GM12864 (cell line): Measurements from ENCODE around the gene NSMCE1.
"Not testable (repeated sequence)": the region's sequence is repeated elsewhere in the genome, so short reads cannot be mapped to it uniquely, and the experiment has no call there.

Source experiments
- DNase-seq: peaks from one replicate; pipeline ENCODE4 v3.0.0-alpha.2; 2011; ENCODE audit warnings: low read depth
- H3K4me3 ChIP-seq: 2 replicates; pipeline ENCODE4 v1.5.1; 2011; ENCODE audit warnings: mild to moderate bottlenecking, low read depth, low read length, control low read depth
- TF ChIP-seq, protein P1 (sequence below): IDR thresholded peaks from 2 replicates; pipeline ENCODE4 v1.5.1; 2011; ENCODE audit warnings: low read depth, mild to moderate bottlenecking, moderate library complexity, low read length, control low read depth, inconsistent platforms; ENCODE audit errors: missing control alignments

Gene NSMCE1

GRCh38 chr16:27301236-27301861, 32.8 kb upstream of the NSMCE1 start:
- H3K4me3 ChIP-seq = no peak overlapping the region
- DNase-seq = no peak
- TF ChIP-seq, protein P1, sequence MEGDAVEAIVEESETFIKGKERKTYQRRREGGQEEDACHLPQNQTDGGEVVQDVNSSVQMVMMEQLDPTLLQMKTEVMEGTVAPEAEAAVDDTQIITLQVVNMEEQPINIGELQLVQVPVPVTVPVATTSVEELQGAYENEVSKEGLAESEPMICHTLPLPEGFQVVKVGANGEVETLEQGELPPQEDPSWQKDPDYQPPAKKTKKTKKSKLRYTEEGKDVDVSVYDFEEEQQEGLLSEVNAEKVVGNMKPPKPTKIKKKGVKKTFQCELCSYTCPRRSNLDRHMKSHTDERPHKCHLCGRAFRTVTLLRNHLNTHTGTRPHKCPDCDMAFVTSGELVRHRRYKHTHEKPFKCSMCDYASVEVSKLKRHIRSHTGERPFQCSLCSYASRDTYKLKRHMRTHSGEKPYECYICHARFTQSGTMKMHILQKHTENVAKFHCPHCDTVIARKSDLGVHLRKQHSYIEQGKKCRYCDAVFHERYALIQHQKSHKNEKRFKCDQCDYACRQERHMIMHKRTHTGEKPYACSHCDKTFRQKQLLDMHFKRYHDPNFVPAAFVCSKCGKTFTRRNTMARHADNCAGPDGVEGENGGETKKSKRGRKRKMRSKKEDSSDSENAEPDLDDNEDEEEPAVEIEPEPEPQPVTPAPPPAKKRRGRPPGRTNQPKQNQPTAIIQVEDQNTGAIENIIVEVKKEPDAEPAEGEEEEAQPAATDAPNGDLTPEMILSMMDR = no peak

- H3K4me3 ChIP-seq = no peak overlapping the region
- TF ChIP-seq, protein P1 = no peak
- DNase-seq = no peak
These were observed 29.6 kb upstream of the NSMCE1 start for GRCh38 chr16:27298132-27298531.

DNA sequence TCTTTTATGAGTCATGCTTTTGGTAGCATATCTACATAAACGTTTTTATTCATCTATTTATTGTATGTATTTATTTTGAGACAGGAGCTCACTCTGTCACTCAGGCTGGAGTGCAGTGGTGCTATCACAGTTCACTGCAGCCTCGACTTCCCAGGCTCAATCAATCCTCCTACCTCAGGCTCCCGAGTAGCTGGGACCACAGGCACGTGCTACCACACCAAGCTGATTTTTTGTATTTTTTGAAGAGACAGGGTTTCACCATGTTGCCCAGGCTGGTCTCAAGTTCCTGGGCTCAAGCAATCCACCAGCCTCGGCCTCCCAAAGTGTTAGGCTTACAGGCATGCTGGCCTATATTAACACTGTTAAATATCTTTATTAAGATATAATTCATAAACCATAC, 24.8 kb upstream of the NSMCE1 start:
- TF ChIP-seq, protein P1 = no peak
- DNase-seq = no peak
- H3K4me3 ChIP-seq = no peak overlapping the region

- no peak overlapping the region for H3K4me3 ChIP-seq
- no peak for DNase-seq
- TF ChIP-seq, protein P1 = no peak
These were observed 23.2 kb upstream of the NSMCE1 start for GRCh38 chr16:27291722-27292240.

GRCh38 chr16:27291106-27291505, 22.5 kb upstream of the NSMCE1 start:
- TF ChIP-seq, protein P1 = no peak
- no peak overlapping the region for H3K4me3 ChIP-seq
- no peak for DNase-seq

GRCh38 chr16:27290562-27290961, 22.0 kb upstream of the NSMCE1 start:
- TF ChIP-seq, protein P1 = no peak
- no peak overlapping the region for H3K4me3 ChIP-seq

DNA sequence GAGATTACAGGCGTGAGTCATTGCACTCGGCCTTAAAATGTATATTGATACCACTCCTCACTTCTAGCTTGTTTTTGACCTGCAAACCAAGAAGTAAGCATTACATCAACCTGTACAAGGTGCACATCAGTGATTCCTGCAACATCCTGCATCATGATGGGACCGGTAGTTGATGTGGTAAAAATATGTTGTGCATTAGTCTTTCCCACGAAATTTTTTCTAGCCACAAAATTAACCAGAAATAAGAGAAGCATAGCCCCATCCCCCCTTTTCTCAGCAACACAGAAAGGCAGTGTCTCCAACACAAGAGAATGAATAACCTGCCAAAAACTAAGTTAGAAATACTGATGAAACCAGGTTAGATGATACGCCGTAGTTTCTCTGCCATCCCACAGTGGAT, 21.1 kb upstream of the NSMCE1 start:
- DNase-seq = no peak
- TF ChIP-seq, protein P1 = no peak
- no peak overlapping the region for H3K4me3 ChIP-seq

More at GRCh38 chr16:27290562-27290961, 22.0 kb upstream of the NSMCE1 start:
- no peak for DNase-seq

GRCh38 chr16:27288313-27288712, 19.7 kb upstream of the NSMCE1 start:
- DNase-seq, H3K4me3 ChIP-seq: not testable (repeated sequence)
